HG03342 (cell line): ENCODE measurements around the gene MRPS2.
"Not testable (repeated sequence)": the region's sequence is repeated elsewhere in the genome, so short reads cannot be mapped to it uniquely, and the experiment has no call there.

ENCODE experiments used
- ATAC-seq: cut with Tn5 transposase; IDR thresholded peaks from one replicate; pipeline ENCODE4 v1.9.1; 2021; ENCODE audit warnings: mild to moderate bottlenecking, moderate library complexity; ENCODE audit not compliant: unreplicated experiment

MRPS2 gene

GRCh38 chr9:135514342-135515082, 14.0 kb downstream of the MRPS2 start:
- ATAC-seq, result no peak

GRCh38 chr9:135515083-135515951, 14.8 kb downstream of the MRPS2 start:
- no peak for ATAC-seq

GRCh38 chr9:135516132-135516860, 15.8 kb downstream of the MRPS2 start:
- ATAC-seq, result no peak

- no peak for ATAC-seq
These were observed 16.9 kb downstream of the MRPS2 start for GRCh38 chr9:135517407-135517822.

- ATAC-seq, result no peak
These were observed 18.9 kb downstream of the MRPS2 start for GRCh38 chr9:135519179-135519971.

GRCh38 chr9:135520916-135521607, 20.6 kb downstream of the MRPS2 start, which contains the start of gene LCN1:
LCN1 (plus strand) TSS chr9:135521440; CDS start chr9:135521498, 58 bp downstream.
- no peak for ATAC-seq

- ATAC-seq, result no peak
These were observed 21.2 kb downstream of the MRPS2 start for GRCh38 chr9:135521608-135522095.

GRCh38 chr9:135522137-135522877, 21.8 kb downstream of the MRPS2 start:
- ATAC-seq, result no peak

- no peak for ATAC-seq
These were observed 22.4 kb downstream of the MRPS2 start for GRCh38 chr9:135522931-135523330.

- ATAC-seq, result no peak
These were observed 23.1 kb downstream of the MRPS2 start for GRCh38 chr9:135523521-135524129.

- no peak for ATAC-seq
These were observed 23.8 kb downstream of the MRPS2 start for GRCh38 chr9:135524130-135524861.

- no peak for ATAC-seq
These were observed 25.0 kb downstream of the MRPS2 start for GRCh38 chr9:135525241-135526088.

- no peak for ATAC-seq
These were observed 25.7 kb downstream of the MRPS2 start for GRCh38 chr9:135526089-135526729.

GRCh38 chr9:135526730-135527571, 26.5 kb downstream of the MRPS2 start:
- no peak for ATAC-seq

GRCh38 chr9:135528842-135529435, 28.5 kb downstream of the MRPS2 start:
- ATAC-seq, result not testable (repeated sequence)
